ENCODE results near the gene ASTL.

The ASTL gene

DNA sequence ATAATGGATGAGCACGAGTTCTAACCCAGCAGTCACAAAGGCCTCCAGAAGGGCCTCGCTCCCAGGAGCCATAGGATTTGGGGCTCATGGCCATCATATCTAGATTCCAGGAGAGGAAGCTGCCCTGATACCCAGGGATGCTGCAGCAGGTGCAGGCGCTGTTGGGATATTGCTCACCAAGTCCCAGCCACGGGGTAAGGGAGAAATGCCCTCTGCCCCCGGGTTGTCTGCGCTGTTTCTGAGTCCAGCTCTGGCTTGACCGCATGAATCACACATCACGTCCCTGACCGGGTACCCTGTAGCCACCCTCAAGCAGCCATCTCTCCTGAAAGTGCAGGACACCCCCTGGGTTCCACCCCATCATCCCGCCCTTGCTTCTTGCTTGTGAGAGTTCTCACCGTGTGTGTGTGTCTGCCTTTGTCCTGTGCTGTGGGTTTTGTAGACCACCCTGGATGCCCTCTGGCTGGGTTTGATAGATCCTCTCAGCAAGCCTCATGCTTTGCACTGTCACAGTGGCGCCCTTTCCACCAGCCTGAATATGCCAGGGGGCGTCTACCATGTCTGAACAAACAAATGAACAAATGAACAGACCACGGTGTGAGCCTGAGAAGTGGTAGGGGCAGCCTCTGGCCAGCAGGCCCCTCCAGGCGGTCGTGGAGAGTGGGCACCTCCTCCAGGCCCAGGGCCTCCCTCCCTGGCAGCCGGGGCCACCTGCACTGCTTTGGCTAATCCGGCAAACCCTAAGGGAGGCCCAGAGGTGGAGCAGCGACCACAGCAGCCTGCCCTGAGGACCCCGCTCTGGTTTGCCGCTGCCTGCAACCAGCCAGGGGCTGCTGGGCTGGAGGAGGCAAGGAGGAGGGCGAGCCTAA is 54.1 kb downstream of the ASTL start:
- Histone ChIP-seq H3K4me2 (ENCODE audit: low read depth, low read length, poor library complexity, severe bottlenecking) (no peak overlapping the region), H3K9ac (ENCODE audit: low read length) (no peak overlapping the region)

GRCh38 chr2:96083064-96083939 is 55.0 kb downstream of the ASTL start:
- Histone ChIP-seq H3K27ac (ENCODE audit: low read depth, low read length) (no peak overlapping the region), H3K9me3 (ENCODE audit: insufficient read depth, low read length) (no peaks in the 10 kb centered on the region), H2AFZ (ENCODE audit: low read depth, low read length, severe bottlenecking) (no peak overlapping the region), H4K20me1 (ENCODE audit: low read depth, low read length) (no peaks in the 10 kb centered on the region), H3K4me2 (ENCODE audit: low read depth, low read length, poor library complexity, severe bottlenecking) (no peak overlapping the region), H3K4me3 (ENCODE audit: insufficient read depth, low read length, poor library complexity, severe bottlenecking) (no peak overlapping the region), H3K27me3 (ENCODE audit: low read length) (no peaks in the 10 kb centered on the region), H3K9ac (ENCODE audit: low read length) (no peak overlapping the region), H3K9me2 (replicated peaks; ENCODE audit: insufficient read depth, low read length) (no peaks in the 10 kb centered on the region), H3K36me3 (ENCODE audit: low read length) (no peaks in the 10 kb centered on the region), H3F3A (ENCODE audit: insufficient read depth) (no peaks in the 10 kb centered on the region), H3K79me2 (ENCODE audit: insufficient read depth, low read length) (no peaks in the 10 kb centered on the region)
- TF ChIP-seq EZH2phosphoT487 (conservative IDR thresholded peaks at IDR 0.05; ENCODE audit: low read length) (no peak), CTCF (IDR thresholded peaks at IDR 0.05; ENCODE audit: insufficient read depth, low read length, poor library complexity, severe bottlenecking) (no peak)

More for the DNA sequence above, 54.1 kb downstream of the ASTL start:
- TF ChIP-seq EZH2phosphoT487 (conservative IDR thresholded peaks at IDR 0.05; ENCODE audit: low read length) (no peak), CTCF (IDR thresholded peaks at IDR 0.05; ENCODE audit: insufficient read depth, low read length, poor library complexity, severe bottlenecking) (no peak)
- no peaks in the 10 kb centered on the region for H3K9me2 ChIP-seq (replicated peaks; ENCODE audit: insufficient read depth, low read length)
- no peak overlapping the region for H2AFZ ChIP-seq (ENCODE audit: low read depth, low read length, severe bottlenecking)
- H4K20me1 ChIP-seq (ENCODE audit: low read depth, low read length): no peaks in the 10 kb centered on the region
- H3K27me3 ChIP-seq (ENCODE audit: low read length): no peaks in the 10 kb centered on the region
- no peak overlapping the region for H3K27ac ChIP-seq (ENCODE audit: low read depth, low read length)
- no peak overlapping the region for H3K4me3 ChIP-seq (ENCODE audit: insufficient read depth, low read length, poor library complexity, severe bottlenecking)
- H3K36me3 ChIP-seq (ENCODE audit: low read length): no peaks in the 10 kb centered on the region
- no peaks in the 10 kb centered on the region for H3K79me2 ChIP-seq (ENCODE audit: insufficient read depth, low read length)
- H3K9me3 ChIP-seq (ENCODE audit: insufficient read depth, low read length): no peaks in the 10 kb centered on the region
- H3F3A ChIP-seq (ENCODE audit: insufficient read depth): no peaks in the 10 kb centered on the region

DNA sequence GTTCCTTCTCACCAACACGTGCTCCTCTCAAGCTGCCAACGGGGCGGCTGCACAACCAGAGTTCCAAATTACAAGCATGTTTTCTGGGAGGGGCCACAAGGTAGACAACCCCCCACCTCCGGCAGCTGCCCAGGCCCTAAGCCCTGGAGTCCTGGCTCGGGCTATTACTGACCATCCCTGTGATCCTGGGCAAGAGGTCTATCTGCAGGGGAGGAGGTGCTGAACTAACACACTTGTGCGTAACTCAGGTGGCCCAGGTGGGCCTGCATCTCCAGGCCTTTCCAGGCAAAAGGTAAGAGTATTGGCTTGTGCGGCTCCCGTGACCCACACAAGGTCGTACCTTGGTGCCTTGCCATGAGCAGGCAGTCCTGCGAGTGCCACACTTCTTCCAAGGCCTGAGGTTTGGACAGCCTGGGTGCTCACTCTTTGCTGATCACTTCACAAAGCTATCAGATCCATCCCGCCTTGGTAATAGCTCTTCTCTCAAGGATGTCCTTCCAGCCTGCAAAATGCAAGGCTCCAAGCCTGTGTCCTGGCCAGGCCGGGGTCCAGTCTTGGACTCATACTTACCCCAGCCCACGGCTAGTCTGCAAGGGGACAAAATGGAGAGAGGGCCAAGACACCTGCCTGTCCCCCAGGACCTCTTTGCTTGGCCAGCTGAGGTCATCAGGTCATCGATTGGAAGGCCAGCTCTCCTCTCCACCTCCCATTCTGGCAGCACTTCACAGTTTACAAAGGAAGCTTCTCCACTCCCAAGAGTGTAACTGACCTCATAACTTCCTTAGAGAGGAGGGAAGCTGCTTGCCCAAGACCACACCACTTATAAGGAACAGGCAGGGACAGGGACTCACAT is 55.9 kb downstream of the ASTL start:
- no peak for TF ChIP-seq CTCF (IDR thresholded peaks at IDR 0.05; ENCODE audit: insufficient read depth, low read length, poor library complexity, severe bottlenecking)
- no peak for TF ChIP-seq EZH2phosphoT487 (conservative IDR thresholded peaks at IDR 0.05; ENCODE audit: low read length)
- Histone ChIP-seq H3K36me3 (ENCODE audit: low read length) (no peaks in the 10 kb centered on the region), H3K27me3 (ENCODE audit: low read length) (no peaks in the 10 kb centered on the region), H3K9me2 (replicated peaks; ENCODE audit: insufficient read depth, low read length) (no peaks in the 10 kb centered on the region), H3K4me2 (ENCODE audit: low read depth, low read length, poor library complexity, severe bottlenecking) (no peak overlapping the region), H3K9me3 (ENCODE audit: insufficient read depth, low read length) (no peaks in the 10 kb centered on the region), H3F3A (ENCODE audit: insufficient read depth) (no peaks in the 10 kb centered on the region), H3K9ac (ENCODE audit: low read length) (no peak overlapping the region), H2AFZ (ENCODE audit: low read depth, low read length, severe bottlenecking) (no peak overlapping the region), H3K4me3 (ENCODE audit: insufficient read depth, low read length, poor library complexity, severe bottlenecking) (no peak overlapping the region), H3K79me2 (ENCODE audit: insufficient read depth, low read length) (no peaks in the 10 kb centered on the region), H4K20me1 (ENCODE audit: low read depth, low read length) (no peaks in the 10 kb centered on the region), H3K27ac (ENCODE audit: low read depth, low read length) (no peak overlapping the region)
